Stimulated activated CD4-positive, alpha-beta T cell treated with anti-CD3 and anti-CD28 coated beads, Interleukin-1b, Interleukin-23, amount 100 ng/mL, for 1 hour (primary cell): ENCODE data around the gene TTC23L.
"Not testable (repeated sequence)": the region's sequence is repeated elsewhere in the genome, so short reads cannot be mapped to it uniquely, and the experiment has no call there.

Source experiments
- DNase-seq, 2 donors: peaks; one replicate each; pipeline ENCODE4 v3.0.0-alpha.2; 2020; ENCODE audit warnings: low read depth in 2 of 2

The TTC23L gene

DNA sequence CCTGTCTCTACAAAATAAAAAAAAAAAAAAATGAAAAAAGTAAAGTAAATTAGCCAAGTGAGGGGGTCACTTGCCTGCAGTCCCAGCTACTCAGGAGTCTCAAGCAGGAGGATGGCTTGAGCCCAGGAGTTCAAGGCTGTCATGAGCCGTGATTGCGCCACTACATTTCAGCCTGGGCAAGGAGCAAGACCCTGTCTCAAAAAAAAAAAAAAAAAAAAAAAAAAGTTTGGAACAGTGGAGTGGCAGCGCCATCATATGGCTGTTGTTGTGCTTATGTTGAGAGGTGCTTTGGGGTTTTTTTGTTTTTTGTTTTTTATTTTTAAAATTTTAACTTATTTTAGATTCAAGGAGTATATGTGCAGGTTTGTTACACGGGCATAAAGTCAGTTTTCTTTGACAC is 80.1 kb downstream of the TTC23L start:
- no peak for DNase-seq

DNA sequence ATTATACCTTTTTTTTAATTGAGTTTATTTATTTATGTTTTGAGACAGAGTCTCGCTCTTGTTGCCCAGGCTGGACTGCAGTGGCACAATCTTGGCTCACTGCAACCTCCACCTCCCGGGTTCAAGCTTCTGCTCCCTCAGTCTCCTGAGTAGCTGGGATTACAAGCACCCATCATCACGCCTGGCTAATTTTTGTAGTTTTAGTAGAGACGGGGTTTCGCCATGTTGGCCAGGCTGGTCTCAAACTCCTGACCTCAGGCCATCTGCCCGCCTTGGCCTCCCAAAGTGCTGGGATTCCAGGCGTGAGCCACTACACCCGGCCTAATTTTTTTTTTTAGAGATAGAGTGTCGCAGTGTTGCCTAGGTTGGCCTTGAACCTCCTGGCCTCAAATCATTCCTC is 84.3 kb downstream of the TTC23L start:
- not testable (repeated sequence) for DNase-seq

DNA sequence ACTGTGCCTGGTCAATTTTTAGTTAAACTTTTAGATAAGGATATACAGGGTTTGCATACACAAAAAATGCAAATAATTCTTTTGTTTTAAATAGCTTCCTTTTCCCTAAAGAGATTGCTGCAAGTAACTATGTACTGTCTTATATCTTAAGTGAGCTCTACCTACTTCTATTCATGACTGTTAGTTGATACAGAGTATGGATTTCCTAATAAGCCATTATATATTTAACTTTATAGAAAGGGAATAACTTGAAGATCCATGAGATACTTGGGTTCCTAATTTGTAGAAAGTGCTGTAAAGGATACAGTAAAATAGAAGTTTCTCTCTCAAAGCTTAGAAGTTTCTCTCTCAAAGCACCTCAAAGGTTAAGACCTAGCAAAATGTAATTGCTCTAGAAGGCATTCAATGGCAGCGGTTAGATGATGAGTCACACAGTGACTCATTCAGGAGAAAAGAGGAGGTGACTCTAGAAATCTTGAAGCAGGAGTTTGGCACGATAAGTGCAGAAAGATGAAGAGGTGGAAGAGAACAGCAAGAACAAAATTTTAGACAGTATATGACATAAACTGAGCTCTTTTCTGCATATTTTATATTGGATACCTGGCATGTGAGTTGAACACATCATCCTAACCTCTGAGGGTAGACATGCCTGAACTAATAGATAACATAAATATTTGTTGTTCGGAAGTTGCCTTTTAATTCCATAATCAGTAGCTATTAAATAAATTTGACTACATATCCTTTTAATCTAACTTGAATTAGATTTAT is 84.9 kb downstream of the TTC23L start:
- DNase-seq = no peak

DNA sequence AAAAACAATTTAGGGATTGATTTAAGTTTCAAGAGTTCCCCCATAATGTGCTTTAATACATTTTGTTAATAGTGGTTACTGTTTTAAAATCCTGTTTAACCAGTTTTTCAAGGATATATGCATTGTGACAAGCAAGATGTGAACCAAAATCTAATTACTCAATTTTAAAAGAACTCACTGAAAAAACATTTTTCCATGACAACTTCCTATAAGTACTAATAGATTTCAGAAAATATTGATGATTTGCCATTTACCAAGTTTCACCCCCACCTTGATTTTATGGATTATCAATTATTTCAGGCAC is 85.5 kb downstream of the TTC23L start:
- DNase-seq = no peak

DNA sequence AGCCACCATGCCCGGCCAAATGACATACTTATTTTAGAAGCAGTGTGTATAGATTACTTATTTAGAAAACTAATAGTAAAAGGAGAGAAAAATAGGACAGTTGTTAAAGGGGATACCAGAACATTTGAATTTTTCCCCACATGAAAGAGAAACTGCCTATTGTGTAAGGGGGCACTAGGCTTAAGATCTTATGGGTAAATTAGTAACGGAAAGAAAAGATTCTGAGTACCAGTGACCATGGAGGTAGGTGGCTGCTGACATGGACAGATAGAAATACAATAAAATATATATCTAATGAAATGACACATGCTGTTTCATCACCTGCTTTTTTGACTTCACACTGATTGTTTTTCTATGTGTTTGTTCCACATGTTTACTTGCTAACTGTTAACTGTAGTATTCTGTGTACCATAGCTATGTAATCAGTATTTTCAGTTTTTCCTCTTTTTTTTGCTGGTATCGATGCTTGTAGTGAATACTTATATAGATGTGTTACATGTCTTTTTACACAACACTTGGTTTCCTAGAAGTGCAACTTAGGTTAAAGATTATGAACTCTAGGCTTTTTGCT is 87.4 kb downstream of the TTC23L start:
- no peak for DNase-seq

DNA sequence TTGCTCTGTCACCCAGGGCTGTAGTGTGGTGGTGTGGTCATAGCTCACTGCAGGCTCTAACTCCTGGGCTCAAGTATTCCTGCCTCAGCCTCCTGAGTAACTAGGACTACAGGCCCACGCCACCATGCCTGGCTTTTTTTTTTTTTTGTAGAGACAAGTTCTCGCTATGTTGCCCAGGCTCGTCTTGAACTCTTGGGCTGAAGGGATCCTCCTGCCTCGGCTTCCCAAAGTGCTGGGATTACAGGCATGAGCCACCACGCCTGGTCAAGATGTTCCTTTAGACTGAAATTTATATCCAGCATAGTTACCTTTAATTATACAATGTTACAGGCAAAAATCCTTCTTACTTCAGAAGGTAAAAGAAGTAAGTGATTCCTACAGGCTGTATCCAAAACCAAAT is 88.8 kb downstream of the TTC23L start:
- no peak for DNase-seq

DNA sequence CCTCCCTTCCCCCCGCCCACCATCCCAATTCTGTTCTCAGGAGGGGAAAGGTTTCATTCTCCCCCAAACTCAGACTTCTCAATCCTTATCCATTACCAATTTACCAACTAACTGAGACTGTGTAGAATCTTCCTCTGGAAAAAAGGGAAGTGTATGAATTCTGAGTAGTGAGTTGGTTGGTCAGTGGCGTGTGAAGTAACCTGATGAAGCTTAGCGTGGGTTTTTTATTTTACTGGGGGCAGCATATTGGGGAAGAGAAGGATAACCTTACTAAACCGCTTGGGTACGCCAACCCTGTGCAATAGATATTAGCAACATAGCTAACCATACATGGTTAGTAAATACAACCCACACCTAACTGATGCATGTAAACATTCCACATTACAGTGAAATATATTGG is 89.3 kb downstream of the TTC23L start:
- DNase-seq = no peak

DNA sequence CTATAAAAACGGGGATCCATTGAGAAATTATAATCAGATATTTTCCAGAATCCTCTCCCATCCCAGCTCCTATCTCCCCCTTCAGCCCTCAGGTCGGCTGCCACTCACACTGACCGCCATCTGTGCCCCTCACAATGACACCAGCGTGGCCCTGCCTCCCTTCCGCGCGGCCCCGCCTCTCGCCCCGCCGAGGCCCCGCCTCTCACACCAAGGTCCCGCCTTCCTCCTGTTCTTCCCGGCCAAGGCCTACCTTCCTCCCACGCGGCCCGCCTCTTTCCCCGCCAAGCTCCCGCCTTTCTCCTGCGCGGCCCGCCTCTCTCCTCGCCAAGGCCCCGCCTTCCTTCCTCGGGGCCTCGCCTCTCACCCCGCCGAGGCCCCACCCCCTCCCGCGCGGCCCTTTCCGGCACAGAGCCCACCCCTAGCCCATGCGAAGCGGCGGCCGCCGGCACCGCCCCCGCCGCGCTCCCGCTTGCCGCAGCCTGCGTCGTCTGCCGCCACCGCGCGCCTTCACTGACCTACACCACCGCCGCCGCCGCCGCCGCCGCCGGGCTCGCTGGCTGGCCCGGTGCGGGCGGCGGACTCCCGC is 90.3 kb downstream of the TTC23L start, which contains the start of gene DNAJC21:
DNAJC21 (plus strand) TSS at position 426 of the 586 bp plus-strand sequence. CDS start 261 bp downstream, outside the sequence.
- peak; percentile 95 to 97 for DNase-seq

DNA sequence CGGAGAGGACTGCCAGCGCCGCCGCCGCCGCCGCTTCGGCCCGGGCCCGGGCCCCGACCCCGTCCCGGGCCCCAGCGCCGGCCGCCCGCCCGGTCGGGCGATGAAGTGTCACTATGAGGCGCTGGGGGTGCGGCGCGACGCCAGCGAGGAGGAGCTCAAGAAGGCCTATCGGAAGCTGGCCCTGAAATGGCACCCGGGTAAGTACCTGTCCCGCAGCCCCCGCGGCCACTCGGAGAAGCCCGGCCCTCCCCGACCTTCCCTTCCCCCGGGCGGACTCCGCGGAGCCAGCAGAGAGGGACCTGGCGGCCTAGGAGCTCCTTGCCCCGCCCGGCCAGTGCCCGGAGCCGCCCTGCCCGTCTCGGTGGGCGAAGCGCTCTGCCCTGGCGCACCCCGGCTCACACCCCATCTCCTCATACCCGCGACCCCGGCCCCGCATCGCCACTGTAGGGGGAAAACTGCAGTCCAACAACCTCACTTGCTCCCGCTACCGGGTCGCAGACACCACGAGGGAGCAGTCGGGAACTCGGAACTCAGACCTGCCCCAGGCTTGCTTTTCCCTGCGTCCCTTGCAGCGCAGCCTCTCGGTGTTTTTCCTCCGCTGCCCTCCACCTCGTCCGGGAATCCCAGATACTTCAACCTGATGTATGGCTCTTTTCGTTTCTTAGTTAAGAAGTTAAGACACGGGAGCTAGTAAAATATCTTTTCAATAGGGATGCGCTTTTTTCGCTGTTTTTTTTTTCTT is 90.9 kb downstream of the TTC23L start:
- peak; percentile 39 to 52 for DNase-seq

DNA sequence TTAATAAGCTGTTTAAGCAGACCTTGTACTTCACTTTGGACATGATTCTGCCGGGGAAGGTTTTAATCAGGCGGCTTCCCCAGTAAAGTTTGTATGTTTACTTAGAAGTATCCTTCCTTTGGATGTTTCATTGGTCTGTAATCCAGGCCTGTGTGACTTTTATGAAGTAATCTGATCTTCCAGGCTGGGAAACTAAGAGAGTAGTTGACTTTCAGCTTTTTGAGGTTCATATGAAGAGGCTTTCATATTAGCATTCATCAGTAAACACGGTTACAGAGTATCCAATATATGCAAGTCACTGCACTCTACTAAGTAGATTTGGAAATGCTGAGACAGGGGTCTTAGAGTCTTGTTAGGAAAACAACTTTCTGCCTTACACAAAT is 91.5 kb downstream of the TTC23L start:
- DNase-seq = no peak

DNA sequence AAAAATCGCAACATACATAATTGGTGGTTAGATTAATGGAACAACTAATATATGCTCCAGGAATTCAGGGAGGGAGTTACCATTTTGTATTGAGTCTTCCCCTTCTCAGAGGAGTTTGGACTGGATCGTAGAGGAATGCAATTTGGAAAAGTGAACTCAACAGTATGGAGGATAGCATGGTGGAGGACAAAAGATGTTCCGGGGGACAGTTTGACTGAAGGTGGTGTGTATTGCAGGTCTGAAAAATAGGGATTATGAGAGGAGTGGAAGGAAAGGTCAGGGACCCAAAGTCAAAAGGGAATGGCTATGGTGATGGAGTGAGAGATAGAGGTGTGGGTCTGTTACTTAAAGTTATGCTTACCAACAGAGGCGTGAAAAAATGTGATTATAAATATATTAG is 91.9 kb downstream of the TTC23L start:
- no peak for DNase-seq

DNA sequence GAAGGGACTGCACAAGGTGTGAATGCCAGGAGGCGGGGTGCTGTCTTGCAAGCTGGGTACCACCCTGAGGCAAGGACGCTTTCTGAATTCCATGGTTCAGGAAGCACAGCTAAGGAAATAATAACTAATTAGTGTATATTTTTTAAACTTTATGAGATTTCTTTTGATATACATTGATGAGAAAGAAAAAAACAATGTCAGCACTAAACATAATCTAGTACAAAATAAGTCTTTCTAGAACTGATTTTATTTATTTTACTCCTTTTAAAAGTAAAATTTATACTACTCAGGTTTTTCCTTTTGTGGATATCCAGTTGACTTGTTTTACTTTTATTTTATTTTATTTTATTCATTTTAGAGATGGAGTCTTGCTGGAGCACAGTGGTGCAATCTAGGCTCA is 94.0 kb downstream of the TTC23L start:
- no peak for DNase-seq

DNA sequence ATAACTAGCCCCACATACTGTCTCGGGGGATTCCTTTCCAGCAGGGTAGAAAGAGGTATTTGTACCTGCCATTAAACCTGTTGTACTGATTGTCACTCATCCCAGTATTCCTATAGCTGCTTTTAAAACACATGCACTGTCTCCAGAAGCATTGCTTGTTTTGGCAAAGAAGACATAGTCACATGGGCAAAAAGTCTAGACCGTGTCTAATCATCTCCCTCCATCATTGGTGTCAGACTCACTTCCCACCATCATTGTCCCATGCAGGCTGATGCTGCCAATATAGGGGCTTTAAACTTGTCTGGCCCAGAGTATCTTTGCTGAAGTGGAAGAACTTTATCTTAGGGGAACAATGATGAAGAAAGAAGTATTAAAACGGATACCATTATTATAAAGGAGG is 103.0 kb downstream of the TTC23L start:
- DNase-seq = no peak

DNA sequence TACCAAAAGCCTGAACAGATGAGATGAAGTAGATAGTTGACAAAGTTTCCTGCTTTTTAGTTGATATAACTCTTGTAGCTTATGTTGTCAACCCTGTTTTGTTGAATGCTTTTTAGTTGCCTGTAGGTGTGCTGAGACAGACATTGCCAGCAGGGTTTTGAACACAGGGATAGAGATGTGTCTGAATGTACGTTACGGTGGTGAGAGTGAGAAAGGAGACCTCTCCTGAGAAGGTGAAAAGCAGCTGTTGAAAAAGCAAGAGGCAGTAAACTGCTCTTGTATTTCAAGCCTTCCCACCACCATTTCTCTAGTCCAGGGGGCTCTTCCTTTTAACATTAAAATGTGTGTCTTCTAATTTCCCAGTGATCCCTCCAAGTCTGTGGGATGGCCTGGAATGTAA is 105.1 kb downstream of the TTC23L start:
- no peak for DNase-seq

DNA sequence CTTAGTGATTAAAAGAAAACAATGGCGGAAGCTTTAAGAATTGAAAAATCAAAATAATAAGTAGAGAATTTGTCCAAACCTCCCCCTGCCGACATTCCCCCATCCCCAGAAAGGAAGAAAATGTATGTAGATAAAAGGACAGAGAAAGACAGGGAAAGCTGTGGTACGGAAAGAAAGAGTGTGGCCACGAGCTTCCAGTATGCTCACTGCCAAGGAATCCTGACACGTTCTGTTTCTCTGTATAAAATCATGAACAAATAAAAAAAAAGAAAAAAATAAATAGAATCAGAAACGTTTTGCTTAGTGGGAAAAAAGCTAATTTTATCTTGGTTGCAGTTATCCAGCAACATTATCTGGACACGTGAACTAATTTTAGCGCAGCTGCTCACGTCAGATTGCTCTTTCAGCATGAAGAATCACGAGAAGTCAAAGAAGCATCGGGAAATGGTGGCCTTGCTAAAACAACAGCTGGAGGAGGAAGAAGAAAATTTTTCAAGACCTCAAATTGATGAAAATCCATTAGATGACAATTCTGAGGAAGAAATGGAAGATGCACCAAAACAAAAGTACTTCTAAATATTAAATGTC is 105.6 kb downstream of the TTC23L start:
- DNase-seq = no peak
